ENCODE results near the gene OR51I1.

DNA sequence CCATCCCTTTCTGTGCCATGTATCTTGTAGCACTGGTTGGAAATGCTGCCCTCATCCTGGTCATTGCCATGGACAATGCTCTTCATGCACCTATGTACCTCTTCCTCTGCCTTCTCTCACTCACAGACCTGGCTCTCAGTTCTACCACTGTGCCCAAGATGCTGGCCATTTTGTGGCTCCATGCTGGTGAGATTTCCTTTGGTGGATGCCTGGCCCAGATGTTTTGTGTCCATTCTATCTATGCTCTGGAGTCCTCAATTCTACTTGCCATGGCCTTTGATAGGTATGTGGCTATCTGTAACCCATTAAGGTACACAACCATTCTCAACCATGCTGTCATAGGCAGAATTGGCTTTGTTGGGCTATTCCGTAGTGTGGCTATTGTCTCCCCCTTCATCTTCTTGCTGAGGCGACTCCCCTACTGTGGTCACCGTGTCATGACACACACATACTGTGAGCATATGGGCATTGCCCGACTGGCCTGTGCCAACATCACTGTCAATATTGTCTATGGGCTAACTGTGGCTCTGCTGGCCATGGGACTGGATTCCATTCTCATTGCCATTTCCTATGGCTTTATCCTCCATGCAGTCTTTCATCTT, 47.6 kb upstream of the OR51I1 start:
- TF ChIP-seq POLR2A (IDR thresholded peaks at IDR 0.05; ENCODE audit: low read depth, low read length) (no peak), POLR2AphosphoS5 (IDR thresholded peaks at IDR 0.05; ENCODE audit: low read depth, low read length) (no peak)
